Non-pigmented ciliary epithelial cell (primary cell): Measurements from ENCODE around the gene CRPPA.
A peak's percentile ranks its signal among the peaks of the same experiment; 100 is the strongest.
"Not testable (repeated sequence)": the region's sequence is repeated elsewhere in the genome, so short reads cannot be mapped to it uniquely, and the experiment has no call there.

Experiments used
- DNase-seq: peaks from one replicate; pipeline ENCODE4 v3.0.0-alpha.2; 2010; ENCODE audit warnings: low read depth

CRPPA gene

DNA sequence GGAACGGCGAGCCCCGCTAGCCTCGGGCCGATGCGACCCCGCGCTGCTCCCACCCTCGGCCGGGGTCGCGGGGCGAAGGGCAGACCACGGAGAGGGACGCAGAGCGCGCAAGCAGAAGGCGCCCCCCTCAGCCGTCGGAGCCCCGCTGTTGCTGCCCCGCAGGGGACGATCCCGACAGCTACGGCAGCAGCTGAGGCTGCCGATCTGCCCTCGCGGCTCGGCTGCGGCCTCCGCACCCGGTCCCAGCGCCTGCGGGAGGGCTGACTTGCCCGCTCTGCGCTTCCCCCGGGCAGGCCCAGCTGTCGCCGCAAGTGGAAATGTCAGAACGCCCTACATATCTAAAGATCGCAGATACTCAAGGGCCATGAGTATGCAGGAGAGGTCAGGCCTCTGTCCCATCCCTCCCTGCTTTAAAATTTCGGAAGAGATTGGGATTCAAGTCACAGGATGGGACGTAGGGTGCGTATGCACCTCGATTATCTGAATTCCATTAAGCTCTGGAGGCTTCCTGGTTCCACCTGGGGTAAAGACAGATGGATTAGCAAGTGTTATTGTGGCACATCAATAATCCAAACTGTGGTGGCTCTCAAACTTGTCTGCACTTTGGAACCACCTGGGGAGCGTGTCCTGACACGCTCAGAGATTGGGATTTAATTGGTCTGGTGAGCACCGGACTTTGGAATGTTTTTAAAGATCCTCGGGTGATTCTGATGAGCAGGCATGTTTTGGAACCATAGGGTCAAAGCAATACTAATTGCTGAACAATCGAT, at the start of gene CRPPA:
Gene CRPPA, minus strand, starts transcription at position 206 of the 770 bp plus-strand sequence. CDS start 216 bp downstream, outside the sequence.
- no peak for DNase-seq

DNA sequence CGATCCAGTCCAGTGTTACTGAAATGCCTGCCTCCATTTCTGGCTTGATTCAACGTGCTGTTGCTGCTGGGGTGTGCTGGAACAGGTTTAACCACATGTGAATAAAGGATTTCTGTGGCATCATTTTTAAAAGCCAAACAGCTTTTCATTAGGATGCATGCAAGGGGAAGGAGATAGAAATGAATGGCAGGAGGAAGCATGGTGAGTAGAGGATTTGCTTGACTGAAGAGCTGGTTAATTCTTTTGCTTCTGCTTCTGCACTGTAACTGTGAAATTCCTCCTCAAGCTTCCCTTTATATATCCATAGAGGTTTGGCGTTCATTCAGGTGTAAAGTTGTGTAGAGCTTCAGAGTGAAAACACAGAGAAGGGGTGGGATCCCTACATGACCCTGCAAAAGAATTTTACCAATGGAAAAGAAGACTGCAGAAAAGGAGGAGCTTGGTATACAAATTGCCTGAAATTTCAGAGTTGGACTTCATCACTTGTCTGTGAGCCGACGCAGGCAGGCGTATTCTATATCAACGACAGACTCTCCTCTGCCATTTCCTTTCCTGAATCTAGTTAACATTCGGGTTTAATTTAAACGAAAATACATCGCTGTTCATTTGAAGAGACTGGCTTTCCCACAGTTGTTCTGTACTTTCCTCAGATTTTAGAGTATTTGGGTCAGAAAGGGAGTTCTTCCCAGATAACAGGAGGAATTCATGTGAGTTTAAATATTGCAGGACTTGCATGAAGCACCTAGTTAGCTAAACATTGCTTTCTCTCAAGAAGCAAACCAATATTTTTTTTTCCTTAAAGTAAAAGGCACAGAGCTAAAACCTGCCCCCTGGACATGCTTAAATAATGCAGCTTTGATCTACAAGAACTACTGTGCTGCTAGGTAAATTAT, 44.4 kb upstream of the CRPPA start, which contains the start of gene SOSTDC1:
Gene SOSTDC1, minus strand, starts transcription at position 270 of the 893 bp plus-strand sequence. Its CDS starts 70 bp downstream, at position 200.
- no peak for DNase-seq

DNA sequence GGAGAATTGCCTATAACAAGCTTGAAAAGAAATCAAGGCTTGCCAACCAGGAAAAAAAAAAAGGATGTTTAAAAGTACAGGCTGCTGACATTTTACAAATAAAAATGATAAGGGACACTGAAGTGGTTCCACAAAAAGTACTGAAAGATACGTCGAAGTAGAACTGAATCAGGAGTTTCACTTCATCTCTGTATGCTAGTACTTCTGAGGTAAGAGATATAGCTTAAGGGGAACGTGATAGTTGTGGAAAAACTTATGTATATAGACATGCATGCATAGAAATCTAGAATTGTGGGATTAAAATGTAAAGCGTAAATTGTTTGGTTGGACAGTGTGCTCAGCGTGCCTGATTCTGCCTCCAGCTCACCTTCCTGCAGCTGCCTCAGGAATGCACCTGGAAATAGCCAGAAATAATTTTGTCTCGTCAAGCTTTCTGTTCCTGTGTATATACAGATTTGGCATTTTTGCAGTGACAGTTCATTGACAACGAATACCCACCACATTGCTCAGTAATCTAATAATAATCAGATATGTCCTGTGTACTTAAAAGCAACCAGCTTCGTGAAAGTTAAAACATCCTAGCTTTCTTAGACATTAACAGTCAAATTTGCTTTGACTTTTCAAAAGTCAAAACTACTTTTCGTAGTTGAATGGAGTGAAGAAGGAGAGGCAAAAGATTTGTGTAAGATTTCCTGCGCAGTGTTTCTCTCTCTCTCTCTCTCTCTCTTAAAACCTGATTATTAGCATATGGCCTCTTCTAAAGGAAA, 42.8 kb upstream of the CRPPA start:
- DNase-seq: no peak

DNA sequence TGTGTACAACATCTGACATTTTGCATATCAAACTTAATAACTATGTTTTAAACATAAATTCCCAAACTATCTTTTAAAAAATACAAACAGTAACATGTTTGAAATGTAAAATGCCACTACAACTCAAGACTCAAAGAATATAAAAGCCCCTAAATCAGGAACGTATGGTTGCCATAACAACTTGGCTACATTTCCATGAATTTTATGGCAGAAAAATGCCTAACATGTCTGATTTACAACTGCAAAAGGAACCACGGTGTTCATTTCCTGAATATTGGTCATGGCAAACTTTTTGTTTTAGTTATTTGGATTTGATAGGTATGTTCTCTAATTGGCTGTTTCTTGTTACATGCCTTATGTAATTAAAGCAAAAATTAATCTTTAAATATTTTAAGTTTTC, 42.2 kb upstream of the CRPPA start:
- no peak for DNase-seq

DNA sequence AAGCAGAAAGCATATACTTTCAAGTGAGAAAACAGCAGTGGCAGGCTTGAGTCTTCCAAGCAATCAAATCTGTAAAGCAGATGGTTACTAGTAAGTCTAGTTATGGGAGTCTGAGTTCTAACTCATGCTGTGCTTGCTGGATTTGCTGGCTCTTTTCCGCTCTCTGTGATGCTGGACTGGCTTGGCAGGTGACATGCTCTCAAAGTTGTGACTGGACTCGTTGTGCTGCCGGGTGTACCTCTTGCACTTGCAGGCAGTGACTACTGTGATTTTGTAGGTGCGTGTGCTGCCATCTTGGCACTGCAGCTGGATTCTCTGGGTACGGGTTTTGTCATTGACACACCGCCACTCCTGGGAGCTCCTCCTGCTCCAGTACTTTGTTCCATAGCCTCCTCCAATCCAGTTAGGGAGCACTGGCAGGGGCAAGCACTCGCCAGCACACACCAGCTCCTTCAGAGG, 41.1 kb upstream of the CRPPA start:
- DNase-seq: no peak

DNA sequence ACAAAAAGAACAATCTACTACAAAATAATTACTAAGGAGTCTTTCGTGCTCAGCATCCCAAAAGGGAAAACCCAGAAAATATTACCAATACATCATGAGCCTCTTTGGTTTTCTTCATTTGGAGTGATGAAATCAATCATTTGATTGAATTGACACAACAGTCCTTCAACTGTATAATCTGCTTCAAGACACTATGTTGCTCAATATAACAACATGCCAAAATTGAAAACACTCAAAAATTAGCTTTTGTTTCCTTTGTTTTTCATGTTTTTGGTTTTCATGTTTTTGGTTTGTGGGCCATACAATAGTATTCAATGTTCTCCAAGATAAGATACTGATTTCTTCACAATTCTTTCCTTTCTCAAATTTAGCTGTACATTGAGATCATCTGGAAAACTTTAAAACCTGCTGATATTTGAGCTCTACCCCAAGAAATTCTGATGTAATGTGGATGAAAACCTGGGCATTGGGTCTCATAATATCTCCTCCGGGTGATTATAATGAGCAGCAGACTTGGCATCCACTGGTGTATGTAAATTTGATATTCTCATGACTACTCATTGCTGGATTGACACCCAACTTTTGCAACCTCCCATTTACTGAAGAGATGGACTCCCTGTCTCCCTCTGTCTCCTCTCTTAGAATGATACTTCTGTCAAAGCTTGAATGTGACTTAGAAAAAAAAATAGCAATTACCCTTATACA, 39.6 kb upstream of the CRPPA start:
- no peak for DNase-seq

DNA sequence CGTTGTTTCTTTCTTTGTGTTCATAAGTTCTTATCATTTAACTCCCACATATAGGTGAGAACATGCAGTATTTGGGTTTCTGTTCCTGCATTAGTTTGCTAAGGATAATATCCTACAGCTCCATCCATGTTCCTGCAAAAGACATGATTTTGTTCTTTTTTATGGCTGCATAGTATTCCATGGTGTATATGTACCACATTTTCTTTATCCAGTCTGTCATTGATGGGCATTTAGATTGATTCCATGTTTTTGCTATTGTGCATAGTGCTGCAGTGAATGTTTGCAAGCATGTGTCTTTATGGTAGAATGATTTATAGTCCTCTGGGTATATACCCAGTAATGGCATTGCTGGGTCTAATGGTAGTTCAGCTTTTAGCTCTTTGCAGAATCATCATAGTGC, 35.0 kb upstream of the CRPPA start:
- DNase-seq: not testable (repeated sequence)

DNA sequence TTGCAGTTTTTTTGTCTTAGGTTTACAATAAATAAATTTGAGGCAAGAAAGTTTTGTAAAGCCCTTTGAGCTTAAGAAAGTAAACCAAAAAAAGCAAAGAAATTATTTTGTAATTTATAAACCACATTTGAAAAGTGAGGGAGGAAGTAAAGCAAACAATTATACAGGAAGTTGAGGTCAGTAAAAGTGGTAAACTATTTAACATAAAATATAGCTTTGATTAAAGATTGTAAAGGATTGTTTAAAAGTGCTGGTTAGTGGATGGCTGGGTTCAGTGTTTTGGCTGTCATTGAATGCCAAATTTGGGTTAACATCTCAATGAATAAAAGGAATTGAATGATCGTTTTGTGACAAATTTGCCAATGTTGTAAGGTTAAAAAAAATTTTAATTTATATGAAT, 34.3 kb upstream of the CRPPA start:
- DNase-seq: no peak

DNA sequence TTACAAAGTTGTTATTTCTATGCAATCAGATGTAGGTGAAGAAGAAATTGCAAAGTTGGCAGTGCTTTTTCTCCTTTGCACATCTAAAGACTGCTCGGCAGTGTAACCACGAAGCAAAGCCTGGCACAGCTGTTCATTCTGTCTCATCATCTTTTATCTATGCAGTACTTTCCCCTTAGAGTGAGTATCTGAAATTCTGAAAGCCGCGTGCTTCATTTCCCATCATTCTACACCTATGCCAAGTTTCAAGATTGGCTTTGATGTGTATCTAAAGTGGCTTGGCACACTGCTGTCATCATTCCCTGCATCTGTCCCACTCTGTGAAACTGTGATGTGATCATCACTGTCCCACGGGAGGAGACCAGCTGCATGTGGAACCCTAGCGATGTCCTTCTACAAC, 29.0 kb upstream of the CRPPA start:
- DNase-seq: no peak

DNA sequence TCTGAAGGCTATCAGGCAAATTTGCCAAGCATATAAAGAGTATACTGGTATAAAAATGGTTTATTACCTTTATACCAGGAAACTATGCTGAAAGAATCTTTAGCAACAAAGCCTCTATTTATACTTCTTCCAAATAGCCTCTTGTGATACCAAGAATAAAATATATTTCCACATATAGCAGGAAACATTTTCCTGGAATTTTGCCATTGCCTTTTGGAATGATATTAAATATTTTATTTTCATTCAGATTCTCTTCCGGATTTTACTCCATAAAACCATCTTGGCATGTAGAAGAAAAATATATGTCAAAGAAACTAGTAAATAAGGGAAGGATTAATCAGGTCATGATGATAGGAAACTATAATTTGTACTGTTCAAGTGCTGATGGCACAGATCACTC, 26.5 kb upstream of the CRPPA start:
- DNase-seq: no peak

DNA sequence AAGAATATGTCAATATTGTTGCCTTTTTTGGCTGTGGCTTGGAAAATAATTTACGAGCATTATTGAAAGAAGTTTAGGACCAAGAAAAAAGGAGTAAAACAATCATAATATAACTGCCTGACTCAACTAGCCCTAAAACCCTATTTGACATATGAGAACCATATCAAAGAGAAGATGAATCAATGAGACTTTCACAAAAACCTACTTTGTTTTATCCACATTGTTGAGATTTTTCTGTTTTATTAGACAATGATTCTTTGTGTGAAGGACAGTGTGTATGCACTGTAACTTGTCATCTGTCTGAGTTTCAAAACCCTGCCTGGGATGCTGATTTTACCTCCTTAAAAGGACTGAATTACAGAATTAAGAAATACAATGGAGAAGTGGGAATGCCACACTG, 25.2 kb upstream of the CRPPA start:
- no peak for DNase-seq

DNA sequence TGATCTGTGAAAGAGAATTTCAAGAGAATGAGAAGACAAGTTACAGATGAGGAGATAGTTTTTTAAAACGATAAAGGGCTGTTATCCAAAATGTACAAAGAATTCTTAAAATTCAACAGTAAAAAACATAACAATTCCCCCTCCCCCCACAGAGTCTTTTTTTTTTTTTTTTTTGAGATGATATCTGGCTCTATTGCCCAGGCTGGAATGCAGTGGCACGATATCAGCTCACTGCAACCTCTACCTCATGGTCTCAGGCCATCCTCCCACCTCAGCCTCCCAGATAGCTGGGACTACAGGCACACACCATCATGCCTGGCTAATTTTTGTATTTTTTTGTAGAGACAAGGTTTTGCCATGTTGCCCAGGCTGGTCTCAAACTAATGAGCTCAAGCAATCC, 22.5 kb upstream of the CRPPA start:
- not testable (repeated sequence) for DNase-seq

DNA sequence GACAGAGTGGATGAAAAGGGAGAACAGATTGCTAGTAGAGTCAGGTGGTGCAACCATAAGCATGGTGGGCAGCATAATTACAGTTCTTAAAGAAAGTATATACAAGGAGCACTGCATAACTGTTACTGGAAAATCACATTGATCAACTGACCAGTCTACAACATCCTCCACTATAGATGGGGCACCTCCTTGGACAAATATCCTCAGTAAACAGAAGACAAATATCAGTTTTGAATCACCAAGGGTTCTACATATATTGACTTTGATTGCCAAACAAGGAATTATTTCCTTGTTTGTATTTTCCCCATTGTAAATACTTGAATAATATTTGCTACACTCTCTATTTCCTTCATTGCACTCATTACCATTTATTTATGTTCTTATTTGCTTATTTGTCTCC, 17.6 kb upstream of the CRPPA start:
- no peak for DNase-seq

DNA sequence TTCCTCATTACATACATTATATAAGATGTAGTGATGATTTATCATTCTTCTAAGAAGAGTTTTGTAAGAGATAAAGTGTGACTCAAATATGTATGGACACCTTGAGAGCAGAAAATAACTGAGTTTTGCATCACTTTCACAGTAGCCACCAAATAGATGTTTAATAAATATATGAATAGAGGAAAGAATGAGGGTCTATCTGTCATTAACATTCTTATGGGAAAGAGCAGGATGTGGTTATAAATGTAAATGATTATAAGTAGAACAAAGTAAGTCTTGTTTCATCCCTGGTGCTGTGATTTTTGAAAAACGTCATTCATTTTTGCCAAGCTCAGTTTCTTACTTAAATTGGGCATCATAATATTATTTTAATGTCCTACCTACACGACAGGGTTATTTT, 15.0 kb upstream of the CRPPA start:
- no peak for DNase-seq

DNA sequence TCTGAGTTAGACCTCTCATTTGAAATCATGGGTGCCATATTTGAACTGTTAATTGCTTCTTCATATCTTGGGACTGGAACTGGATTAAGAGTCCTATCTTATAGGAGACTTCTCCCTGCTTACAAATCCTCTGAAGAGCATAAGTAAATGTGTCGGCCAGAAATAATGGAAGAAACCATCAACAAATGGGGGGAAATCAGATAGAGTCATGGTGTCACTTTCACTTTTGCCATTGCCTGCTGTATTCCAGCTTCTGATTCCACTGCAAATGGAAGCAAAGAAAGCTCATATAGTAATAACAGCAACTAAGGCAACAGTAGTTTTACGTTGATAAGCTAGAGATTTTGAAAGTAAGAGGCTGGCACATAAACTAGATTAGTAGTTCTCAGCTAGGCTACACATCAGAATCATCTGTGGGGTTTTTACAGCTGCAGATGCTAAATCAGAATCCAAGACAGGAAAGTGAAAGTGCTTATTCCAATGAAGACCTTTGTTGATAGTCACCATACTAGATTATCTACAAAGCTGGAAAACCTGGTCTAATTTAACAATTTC, 12.3 kb upstream of the CRPPA start:
- DNase-seq: no peak

DNA sequence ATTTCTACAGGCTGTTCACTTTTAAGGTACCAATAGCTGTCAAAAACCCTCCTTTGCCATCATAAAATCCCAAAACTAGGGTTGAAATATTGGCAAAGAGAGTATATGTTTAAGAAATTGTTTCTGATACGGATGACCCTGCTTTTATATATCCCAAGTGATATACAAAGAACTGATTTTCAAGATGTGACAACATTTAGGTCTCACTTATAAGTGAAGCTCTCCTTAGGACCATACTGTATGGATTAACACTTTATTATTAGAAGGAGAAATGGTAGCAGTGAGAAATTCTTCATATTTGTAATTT, 11.0 kb upstream of the CRPPA start:
- no peak for DNase-seq

DNA sequence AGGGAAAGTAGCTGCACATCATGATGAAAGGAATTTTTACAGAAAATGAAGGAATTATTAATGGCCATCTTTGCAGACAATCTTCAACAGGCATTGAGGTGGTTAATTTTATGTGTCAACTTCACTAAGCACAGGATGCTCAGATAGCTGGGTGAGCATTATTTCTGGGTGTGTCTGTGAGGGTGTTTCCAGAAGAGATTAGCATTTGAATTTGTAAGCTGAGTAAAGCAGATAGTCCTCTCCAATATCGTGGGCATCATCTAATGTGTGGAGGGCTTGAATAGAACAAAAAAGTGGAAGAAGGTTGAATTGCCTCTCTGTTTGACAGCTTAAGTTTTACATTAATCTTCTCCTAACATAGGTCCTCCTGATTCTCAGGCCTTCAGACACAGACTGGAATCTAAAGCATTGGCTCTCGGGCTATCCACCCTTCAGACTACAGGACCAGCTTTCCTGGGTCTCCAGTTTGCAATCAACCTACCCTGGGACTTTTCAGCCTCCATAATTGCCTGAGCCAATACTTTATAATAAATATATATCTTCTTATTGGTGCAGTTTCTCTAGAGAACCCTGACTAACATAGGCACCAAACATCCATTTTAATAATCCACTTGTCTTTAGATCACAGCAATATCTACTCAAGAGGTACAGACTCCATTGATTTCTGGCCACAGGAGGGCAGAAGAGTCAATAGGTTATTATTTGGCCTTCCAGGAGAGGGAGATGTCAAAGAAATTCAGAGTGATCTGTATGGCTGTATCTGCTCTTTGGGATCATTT, 10.5 kb upstream of the CRPPA start:
- DNase-seq: no peak

DNA sequence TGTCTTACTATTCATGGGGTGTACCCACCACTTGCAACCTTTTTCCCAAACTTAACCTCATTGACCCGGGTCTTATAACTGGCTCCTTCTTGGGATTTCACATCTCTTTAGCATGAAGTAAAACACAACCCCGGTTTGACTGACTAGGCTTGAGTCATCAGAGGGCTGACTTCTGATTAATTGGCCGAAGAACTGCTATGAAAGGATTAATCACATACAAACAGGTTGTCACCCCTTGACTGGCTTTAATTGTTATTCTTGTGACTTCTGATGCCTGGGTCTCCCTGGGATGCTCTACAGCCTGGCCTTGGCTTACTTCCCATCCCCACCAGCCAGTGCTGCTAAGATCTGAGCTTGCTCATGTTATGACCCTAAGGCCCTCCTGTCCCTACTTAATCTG, 8.8 kb upstream of the CRPPA start:
- DNase-seq: no peak

DNA sequence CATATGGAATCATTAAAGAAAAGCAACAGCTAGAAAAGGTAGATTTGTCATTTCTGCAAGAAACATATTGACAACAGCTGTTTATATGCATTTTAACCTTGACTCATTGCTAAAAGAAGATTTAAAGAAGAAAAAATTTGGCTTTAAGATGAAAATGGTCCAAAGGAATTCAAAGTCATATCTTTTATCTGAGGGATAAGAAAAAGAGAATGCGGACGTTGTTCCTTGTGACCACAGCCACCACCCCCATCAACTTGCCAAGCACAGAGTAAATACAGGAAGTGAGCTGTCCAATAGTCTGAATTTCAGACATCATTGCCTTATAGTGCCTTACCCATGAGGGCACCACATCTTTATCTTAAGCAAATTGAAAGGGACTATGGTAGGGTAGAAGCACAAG, 7.3 kb upstream of the CRPPA start:
- DNase-seq: peak; percentile 65

DNA sequence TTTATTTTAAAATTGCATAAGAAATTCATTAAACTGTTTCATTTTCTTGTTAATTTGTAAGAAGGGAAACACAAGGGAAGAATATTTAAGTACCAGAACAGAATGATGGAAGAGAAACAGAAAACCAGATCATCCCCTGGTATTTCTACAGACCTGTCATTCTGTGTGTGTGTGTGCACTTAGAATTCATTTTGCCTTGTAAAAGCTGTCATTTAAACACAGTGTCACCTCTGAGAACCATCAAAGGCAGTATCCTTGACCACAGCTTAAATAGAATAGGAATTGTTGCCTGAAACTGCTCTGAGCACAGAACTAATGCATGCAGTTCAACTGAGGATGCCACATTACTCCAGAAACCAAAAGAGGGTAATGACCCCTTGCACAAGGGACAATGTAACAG, 6.8 kb upstream of the CRPPA start:
- no peak for DNase-seq

DNA sequence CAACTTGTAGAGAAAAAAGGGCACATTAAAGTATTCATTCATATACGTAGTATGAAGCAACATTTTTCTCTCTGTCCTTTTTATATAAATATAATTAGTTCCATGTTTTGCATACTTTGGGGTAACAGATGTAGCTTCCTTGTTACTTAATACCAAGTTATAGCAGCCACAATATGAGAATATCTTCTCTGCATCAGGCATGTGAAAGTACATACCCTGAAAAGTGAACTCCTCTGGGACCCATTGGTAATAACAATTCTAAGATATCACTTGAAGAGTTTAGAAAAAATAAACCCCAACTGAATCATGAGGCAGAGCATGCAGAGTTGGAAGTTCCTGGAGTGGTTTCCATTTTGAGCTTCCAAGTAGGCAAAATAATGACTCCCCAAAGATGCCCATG, 2.4 kb upstream of the CRPPA start:
- DNase-seq: no peak
